ENCODE results near the gene RGS10.

Gene RGS10

GRCh38 chr10:119454316-119454715, 88.2 kb downstream of the RGS10 start:
- in situ Hi-C loops (cut with HindIII; ENCODE audit: low sequenced_read_pairs): no loop called here
- H3K4me3 ChIP-seq (ENCODE audit: low read depth, low read length): no peak overlapping the region
- TF ChIP-seq CTCF (IDR thresholded peaks at IDR 0.05; ENCODE audit: low read depth, low read length, missing control alignments): no peak
- no peak for DNase-seq (ENCODE audit: low read depth)

- no peak overlapping the region for H3K4me3 ChIP-seq (ENCODE audit: low read depth, low read length)
- TF ChIP-seq CTCF (IDR thresholded peaks at IDR 0.05; ENCODE audit: low read depth, low read length, missing control alignments): no peak
- in situ Hi-C loops (cut with HindIII; ENCODE audit: low sequenced_read_pairs): no loop called here
- no peak for DNase-seq (ENCODE audit: low read depth)
These were observed 89.2 kb downstream of the RGS10 start for GRCh38 chr10:119453313-119453712.

GRCh38 chr10:119452396-119452795, 90.1 kb downstream of the RGS10 start:
- TF ChIP-seq CTCF (IDR thresholded peaks at IDR 0.05; ENCODE audit: low read depth, low read length, missing control alignments): no peak
- no peak overlapping the region for H3K4me3 ChIP-seq (ENCODE audit: low read depth, low read length)
- no peak for DNase-seq (ENCODE audit: low read depth)
- in situ Hi-C loops (cut with HindIII; ENCODE audit: low sequenced_read_pairs): no loop called here

GRCh38 chr10:119451300-119451896, 91.1 kb downstream of the RGS10 start:
- no peak for DNase-seq (ENCODE audit: low read depth)
- no peak for TF ChIP-seq CTCF (IDR thresholded peaks at IDR 0.05; ENCODE audit: low read depth, low read length, missing control alignments)
- in situ Hi-C loops (cut with HindIII; ENCODE audit: low sequenced_read_pairs): no loop called here
- no peak overlapping the region for H3K4me3 ChIP-seq (ENCODE audit: low read depth, low read length)

- in situ Hi-C loops (cut with HindIII; ENCODE audit: low sequenced_read_pairs): no loop called here
- TF ChIP-seq CTCF (IDR thresholded peaks at IDR 0.05; ENCODE audit: low read depth, low read length, missing control alignments): no peak
- DNase-seq (ENCODE audit: low read depth): no peak
- H3K4me3 ChIP-seq (ENCODE audit: low read depth, low read length): no peak overlapping the region
These were observed 91.8 kb downstream of the RGS10 start for GRCh38 chr10:119450606-119451299.

All from astrocyte of the cerebellum (primary cell).